ENCODE data around the gene BPIFA1. TPM values are rescaled to one million over a fixed set of nuclear protein-coding genes. Genes with fewer than 3 reads are reported as not detected.

Gene BPIFA1
- total and polyA plus RNA-seq, 9 donors: not detected

- Histone ChIP-seq H3K36me3 (ENCODE audit: control insufficient read depth, insufficient read depth, low read length) (no peaks in the 10 kb centered on the region), H3K27ac (ENCODE audit: low read length) (no peak overlapping the region), H3K27me3 (ENCODE audit: control insufficient read depth, insufficient read depth, low read length) (no peaks in the 10 kb centered on the region), H3K4me1 (ENCODE audit: control insufficient read depth, insufficient read depth, low read length) (no peaks in the 10 kb centered on the region), H3K4me3 (ENCODE audit: low read length) (no peak overlapping the region), H3K9me3 (replicated peaks; ENCODE audit: control insufficient read depth, low read depth, low read length) (no peaks in the 10 kb centered on the region)
- WGBS (ENCODE audit: insufficient coverage): no CpG with 5 or more reads among the region's 2 CpGs
- DNase-seq: no peak
Measured at GRCh38 chr20:33255005-33255404, 19.2 kb downstream of the BPIFA1 start.

GRCh38 chr20:33257237-33257636, 21.4 kb downstream of the BPIFA1 start:
- 85% methylated on average over 4 of the region's 5 CpGs for WGBS (ENCODE audit: insufficient coverage)
- H3K4me3 ChIP-seq (ENCODE audit: low read length): no peak overlapping the region
- no peak for DNase-seq
- no peaks in the 10 kb centered on the region for H3K4me1 ChIP-seq (ENCODE audit: control insufficient read depth, insufficient read depth, low read length)
- no peak overlapping the region for H3K27ac ChIP-seq (ENCODE audit: low read length)
- no peaks in the 10 kb centered on the region for H3K36me3 ChIP-seq (ENCODE audit: control insufficient read depth, insufficient read depth, low read length)
- no peaks in the 10 kb centered on the region for H3K9me3 ChIP-seq (replicated peaks; ENCODE audit: control insufficient read depth, low read depth, low read length)
- H3K27me3 ChIP-seq (ENCODE audit: control insufficient read depth, insufficient read depth, low read length): peaks cover 2% of the 10 kb centered on the region

GRCh38 chr20:33259371-33259770, 23.6 kb downstream of the BPIFA1 start:
- no peaks in the 10 kb centered on the region for H3K4me1 ChIP-seq (ENCODE audit: control insufficient read depth, insufficient read depth, low read length)
- no CpG with 5 or more reads among the region's 5 CpGs for WGBS (ENCODE audit: insufficient coverage)

GRCh38 chr20:33261465-33261864, 25.7 kb downstream of the BPIFA1 start:
- peaks cover 4% of the 10 kb centered on the region for H3K27me3 ChIP-seq (ENCODE audit: control insufficient read depth, insufficient read depth, low read length)
- H3K9me3 ChIP-seq (replicated peaks; ENCODE audit: control insufficient read depth, low read depth, low read length): no peaks in the 10 kb centered on the region
- no peak overlapping the region for H3K4me3 ChIP-seq (ENCODE audit: low read length)
- 96% methylated on average over 2 of the region's 4 CpGs for WGBS (ENCODE audit: insufficient coverage)
- DNase-seq: no peak
- no peaks in the 10 kb centered on the region for H3K4me1 ChIP-seq (ENCODE audit: control insufficient read depth, insufficient read depth, low read length)
- H3K36me3 ChIP-seq (ENCODE audit: control insufficient read depth, insufficient read depth, low read length): no peaks in the 10 kb centered on the region
- no peak overlapping the region for H3K27ac ChIP-seq (ENCODE audit: low read length)

More at GRCh38 chr20:33259371-33259770, 23.6 kb downstream of the BPIFA1 start:
- H3K27me3 ChIP-seq (ENCODE audit: control insufficient read depth, insufficient read depth, low read length): peaks cover 2% of the 10 kb centered on the region
- DNase-seq: no peak
- no peaks in the 10 kb centered on the region for H3K36me3 ChIP-seq (ENCODE audit: control insufficient read depth, insufficient read depth, low read length)
- H3K4me3 ChIP-seq (ENCODE audit: low read length): no peak overlapping the region
- no peaks in the 10 kb centered on the region for H3K9me3 ChIP-seq (replicated peaks; ENCODE audit: control insufficient read depth, low read depth, low read length)
- H3K27ac ChIP-seq (ENCODE audit: low read length): no peak overlapping the region

GRCh38 chr20:33262658-33263065, 26.9 kb downstream of the BPIFA1 start:
- peak; percentile 85 for DNase-seq
- H3K27me3 ChIP-seq (ENCODE audit: control insufficient read depth, insufficient read depth, low read length): peaks cover 4% of the 10 kb centered on the region
- no peak overlapping the region for H3K27ac ChIP-seq (ENCODE audit: low read length)

GRCh38 chr20:33263784-33264183, 28.0 kb downstream of the BPIFA1 start:
- no peak overlapping the region for H3K4me3 ChIP-seq (ENCODE audit: low read length)
- H3K36me3 ChIP-seq (ENCODE audit: control insufficient read depth, insufficient read depth, low read length): no peaks in the 10 kb centered on the region
- no peak overlapping the region for H3K27ac ChIP-seq (ENCODE audit: low read length)
- DNase-seq: no peak
- WGBS (ENCODE audit: insufficient coverage): 65% methylated on average over 5 of the region's 5 CpGs
- peaks cover 6% of the 10 kb centered on the region for H3K27me3 ChIP-seq (ENCODE audit: control insufficient read depth, insufficient read depth, low read length)
- H3K4me1 ChIP-seq (ENCODE audit: control insufficient read depth, insufficient read depth, low read length): no peaks in the 10 kb centered on the region
- H3K9me3 ChIP-seq (replicated peaks; ENCODE audit: control insufficient read depth, low read depth, low read length): no peaks in the 10 kb centered on the region

More at GRCh38 chr20:33262658-33263065, 26.9 kb downstream of the BPIFA1 start:
- Histone ChIP-seq H3K4me3 (ENCODE audit: low read length) (no peak overlapping the region), H3K4me1 (ENCODE audit: control insufficient read depth, insufficient read depth, low read length) (no peaks in the 10 kb centered on the region), H3K9me3 (replicated peaks; ENCODE audit: control insufficient read depth, low read depth, low read length) (no peaks in the 10 kb centered on the region), H3K36me3 (ENCODE audit: control insufficient read depth, insufficient read depth, low read length) (no peaks in the 10 kb centered on the region)
- WGBS (ENCODE audit: insufficient coverage): 16% methylated on average over 4 of the region's 5 CpGs

- H3K27me3 ChIP-seq (ENCODE audit: control insufficient read depth, insufficient read depth, low read length): peaks cover 4% of the 10 kb centered on the region
- H3K36me3 ChIP-seq (ENCODE audit: control insufficient read depth, insufficient read depth, low read length): no peaks in the 10 kb centered on the region
- 50% methylated on average over 2 of the region's 3 CpGs for WGBS (ENCODE audit: insufficient coverage)
Measured at GRCh38 chr20:33267701-33268100, 31.9 kb downstream of the BPIFA1 start.

GRCh38 chr20:33272155-33272873, 36.5 kb downstream of the BPIFA1 start:
- no peaks in the 10 kb centered on the region for H3K4me1 ChIP-seq (ENCODE audit: control insufficient read depth, insufficient read depth, low read length)
- H3K27me3 ChIP-seq (ENCODE audit: control insufficient read depth, insufficient read depth, low read length): peaks cover 11% of the 10 kb centered on the region
- no peak overlapping the region for H3K4me3 ChIP-seq (ENCODE audit: low read length)
- no peak for DNase-seq
- no peaks in the 10 kb centered on the region for H3K36me3 ChIP-seq (ENCODE audit: control insufficient read depth, insufficient read depth, low read length)
- 88% methylated on average over 8 of the region's 10 CpGs for WGBS (ENCODE audit: insufficient coverage)
- no peak overlapping the region for H3K27ac ChIP-seq (ENCODE audit: low read length)
- H3K9me3 ChIP-seq (replicated peaks; ENCODE audit: control insufficient read depth, low read depth, low read length): no peaks in the 10 kb centered on the region

More at GRCh38 chr20:33267701-33268100, 31.9 kb downstream of the BPIFA1 start:
- no peak for DNase-seq
- Histone ChIP-seq H3K9me3 (replicated peaks; ENCODE audit: control insufficient read depth, low read depth, low read length) (no peaks in the 10 kb centered on the region), H3K4me3 (ENCODE audit: low read length) (no peak overlapping the region), H3K27ac (ENCODE audit: low read length) (no peak overlapping the region), H3K4me1 (ENCODE audit: control insufficient read depth, insufficient read depth, low read length) (no peaks in the 10 kb centered on the region)

GRCh38 chr20:33273117-33273851, 37.5 kb downstream of the BPIFA1 start:
- Histone ChIP-seq H3K9me3 (replicated peaks; ENCODE audit: control insufficient read depth, low read depth, low read length) (no peaks in the 10 kb centered on the region), H3K36me3 (ENCODE audit: control insufficient read depth, insufficient read depth, low read length) (no peaks in the 10 kb centered on the region), H3K4me3 (ENCODE audit: low read length) (no peak overlapping the region), H3K4me1 (ENCODE audit: control insufficient read depth, insufficient read depth, low read length) (no peaks in the 10 kb centered on the region), H3K27ac (ENCODE audit: low read length) (no peak overlapping the region), H3K27me3 (ENCODE audit: control insufficient read depth, insufficient read depth, low read length) (peaks cover 15% of the 10 kb centered on the region)
- DNase-seq: no peak
- WGBS (ENCODE audit: insufficient coverage): 30% methylated on average over 4 of the region's 13 CpGs

- WGBS (ENCODE audit: insufficient coverage): 57% methylated on average over 2 of the region's 8 CpGs
- Histone ChIP-seq H3K36me3 (ENCODE audit: control insufficient read depth, insufficient read depth, low read length) (no peaks in the 10 kb centered on the region), H3K9me3 (replicated peaks; ENCODE audit: control insufficient read depth, low read depth, low read length) (no peaks in the 10 kb centered on the region), H3K4me1 (ENCODE audit: control insufficient read depth, insufficient read depth, low read length) (no peaks in the 10 kb centered on the region), H3K27ac (ENCODE audit: low read length) (no peak overlapping the region), H3K4me3 (ENCODE audit: low read length) (no peak overlapping the region), H3K27me3 (ENCODE audit: control insufficient read depth, insufficient read depth, low read length) (peaks cover 15% of the 10 kb centered on the region)
- no peak for DNase-seq
Measured at GRCh38 chr20:33275215-33275614, 39.4 kb downstream of the BPIFA1 start.
